Muscle of arm (tissue), 12 donors: Measurements from ENCODE around the gene MAP3K21. TPM values are rescaled to one million over a fixed set of nuclear protein-coding genes. Genes with fewer than 3 reads are reported as not detected.

Experiments
- DNase-seq: peaks from one replicate; pipeline ENCODE4 v3.0.0-alpha.2; 2013
- polyA plus RNA-seq, 12 donors: library from polyadenylated mRNA; unstranded; fragments of 120-200 nt; gene quantifications; one replicate each; pipeline ENCODE4 v1.2.1, GENCODE V29; 2013; ENCODE audit not compliant: insufficient read length in 12 of 12

Gene MAP3K21
- polyA plus RNA-seq, 12 donors: 0.19 to 1.3 (median 0.40) TPM; not detected in 2

DNA sequence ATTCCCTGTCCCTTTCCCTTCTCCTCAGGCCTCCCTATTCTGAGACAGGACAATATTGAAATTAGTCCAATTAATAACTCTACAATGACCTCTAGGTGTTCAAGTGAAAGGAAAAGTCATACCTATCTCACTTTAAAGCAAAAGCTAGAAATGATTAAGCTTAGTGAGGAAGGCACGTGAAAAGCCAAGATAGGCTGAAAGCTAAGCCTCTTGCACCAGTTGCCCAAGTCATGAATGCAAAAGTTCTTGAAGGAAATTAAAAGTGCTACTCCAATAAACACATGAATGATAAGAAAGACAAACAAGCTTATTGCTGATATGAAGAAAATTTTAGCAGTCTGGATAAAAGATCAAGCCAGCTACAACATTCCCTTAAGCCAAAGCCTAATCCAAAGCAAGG lies 3.8 kb upstream of the MAP3K21 start:
- DNase-seq: no peak

DNA sequence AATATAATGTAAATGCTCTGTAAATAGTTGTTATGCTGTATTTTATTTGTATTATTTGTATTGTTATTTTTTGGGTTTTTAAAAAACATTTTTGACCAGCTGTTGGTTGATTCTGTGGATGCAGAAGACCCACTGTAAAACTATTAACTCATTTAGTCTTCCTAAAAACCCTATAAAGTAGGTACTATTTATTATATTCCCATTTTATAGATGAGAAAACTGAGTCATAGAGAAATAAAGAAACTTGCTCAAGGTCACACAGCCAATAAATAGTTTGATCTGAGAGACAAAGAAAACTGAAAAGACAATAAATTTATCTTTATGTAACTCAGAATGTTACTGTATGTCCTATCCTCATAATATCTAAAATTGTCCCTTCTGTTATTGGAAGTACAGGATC lies 1.2 kb upstream of the MAP3K21 start:
- no peak for DNase-seq

DNA sequence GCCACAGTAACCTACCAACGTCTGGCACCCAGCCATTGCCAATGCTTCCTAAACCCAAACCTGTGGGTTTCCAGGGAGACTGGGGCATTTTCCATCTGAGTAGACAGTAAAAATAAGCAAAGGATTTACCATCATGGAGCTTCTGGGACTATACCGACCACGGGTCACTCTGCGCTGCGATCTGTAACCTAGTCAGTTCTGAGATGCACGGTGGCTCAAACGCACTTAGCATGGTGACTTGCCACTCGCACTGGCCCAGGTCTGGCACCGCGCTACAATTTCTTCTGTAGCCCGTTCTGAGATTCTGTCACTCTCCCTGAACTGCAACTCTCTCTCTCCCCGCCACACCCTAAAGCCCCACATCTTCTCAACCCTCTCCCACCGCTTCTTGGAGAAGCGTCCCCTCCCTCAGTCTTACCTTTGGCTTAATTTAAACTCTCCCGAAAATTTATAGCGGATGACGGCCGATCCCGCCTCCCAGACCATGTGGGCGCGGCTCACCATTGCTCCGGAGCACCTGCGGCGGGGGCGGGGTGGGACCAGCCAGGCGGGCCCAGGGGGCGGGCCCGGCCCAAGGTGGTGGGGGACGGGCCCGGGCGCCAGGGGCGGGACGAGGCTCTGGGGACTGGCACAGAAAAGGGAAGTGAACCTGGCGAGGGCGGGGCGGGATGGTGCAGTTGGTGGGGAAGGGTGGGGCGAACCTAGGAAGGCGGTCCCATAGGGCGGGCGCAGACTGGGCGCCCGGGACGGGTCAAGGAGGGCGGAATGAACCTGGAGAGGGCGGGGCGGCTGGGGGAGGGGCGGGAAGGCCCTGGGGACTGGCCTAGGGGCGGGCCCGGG lies 493 bp upstream of the MAP3K21 start:
- peak; percentile 9 for DNase-seq

DNA sequence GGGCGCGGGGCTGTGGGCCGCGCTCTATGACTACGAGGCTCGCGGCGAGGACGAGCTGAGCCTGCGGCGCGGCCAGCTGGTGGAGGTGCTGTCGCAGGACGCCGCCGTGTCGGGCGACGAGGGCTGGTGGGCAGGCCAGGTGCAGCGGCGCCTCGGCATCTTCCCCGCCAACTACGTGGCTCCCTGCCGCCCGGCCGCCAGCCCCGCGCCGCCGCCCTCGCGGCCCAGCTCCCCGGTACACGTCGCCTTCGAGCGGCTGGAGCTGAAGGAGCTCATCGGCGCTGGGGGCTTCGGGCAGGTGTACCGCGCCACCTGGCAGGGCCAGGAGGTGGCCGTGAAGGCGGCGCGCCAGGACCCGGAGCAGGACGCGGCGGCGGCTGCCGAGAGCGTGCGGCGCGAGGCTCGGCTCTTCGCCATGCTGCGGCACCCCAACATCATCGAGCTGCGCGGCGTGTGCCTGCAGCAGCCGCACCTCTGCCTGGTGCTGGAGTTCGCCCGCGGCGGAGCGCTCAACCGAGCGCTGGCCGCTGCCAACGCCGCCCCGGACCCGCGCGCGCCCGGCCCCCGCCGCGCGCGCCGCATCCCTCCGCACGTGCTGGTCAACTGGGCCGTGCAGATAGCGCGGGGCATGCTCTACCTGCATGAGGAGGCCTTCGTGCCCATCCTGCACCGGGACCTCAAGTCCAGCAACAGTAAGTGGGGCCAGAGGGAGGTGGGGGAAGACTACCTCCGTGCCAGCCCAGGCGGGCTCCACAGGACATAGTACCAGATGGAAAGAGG lies 808 bp downstream of the MAP3K21 start:
- DNase-seq: peak; percentile 4

DNA sequence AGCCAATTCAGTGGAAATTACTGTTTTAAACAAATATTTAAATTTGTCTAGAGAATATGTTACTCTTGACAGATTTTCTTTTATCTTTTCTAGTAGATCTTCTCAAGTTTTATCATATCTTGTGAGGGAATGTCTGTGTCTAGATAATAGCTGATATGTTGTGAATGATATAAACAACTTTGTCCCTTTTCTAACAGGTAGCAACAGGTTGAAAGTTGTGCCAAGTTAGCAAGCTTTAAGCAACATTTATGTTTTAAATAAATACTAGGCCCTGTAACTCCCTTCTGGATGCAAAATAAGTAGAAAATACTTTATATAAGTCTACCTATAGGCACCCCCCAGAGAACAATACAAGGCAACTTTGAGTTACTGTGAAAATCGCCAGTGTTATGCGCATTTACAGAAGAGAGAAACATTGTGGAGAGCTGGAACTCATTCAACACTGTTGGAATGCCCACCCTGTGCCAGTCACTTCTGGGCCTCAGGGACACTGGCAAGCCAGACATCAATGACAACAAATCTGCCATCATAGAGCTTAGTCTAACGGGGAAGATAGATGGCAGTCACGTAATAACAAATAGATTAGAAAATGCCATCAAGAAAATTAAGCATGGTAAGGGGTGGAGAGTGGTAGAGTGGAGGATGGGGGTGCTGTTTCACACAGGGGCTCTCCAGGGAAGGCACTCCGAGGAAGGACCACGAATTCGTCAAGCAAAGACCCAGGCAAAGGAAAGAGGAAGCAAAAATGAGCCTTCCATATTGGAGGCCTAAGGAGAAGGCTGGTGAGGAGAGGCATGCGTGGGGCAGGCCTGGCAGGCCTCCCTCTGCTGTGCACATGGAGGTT lies 4.4 kb downstream of the MAP3K21 start:
- DNase-seq: no peak

DNA sequence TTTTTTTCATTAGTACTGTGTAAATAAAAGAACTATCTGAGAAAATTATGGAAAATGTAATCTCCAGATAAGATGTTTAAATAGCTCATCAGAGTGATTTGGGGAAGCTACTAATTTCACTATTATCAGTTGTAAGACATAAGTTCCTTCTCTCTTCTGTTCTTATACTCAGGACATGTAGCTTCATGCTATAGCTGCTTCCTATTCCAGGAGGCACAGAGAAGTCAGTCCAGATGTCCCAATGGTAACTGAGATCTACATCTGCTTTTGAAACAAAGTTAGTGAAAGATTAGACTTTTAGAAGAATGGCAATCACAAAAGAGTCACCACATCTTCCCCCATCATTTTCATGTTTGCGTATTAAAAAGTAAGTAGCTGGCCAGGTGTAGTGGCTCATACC lies 5.6 kb downstream of the MAP3K21 start:
- DNase-seq: no peak

DNA sequence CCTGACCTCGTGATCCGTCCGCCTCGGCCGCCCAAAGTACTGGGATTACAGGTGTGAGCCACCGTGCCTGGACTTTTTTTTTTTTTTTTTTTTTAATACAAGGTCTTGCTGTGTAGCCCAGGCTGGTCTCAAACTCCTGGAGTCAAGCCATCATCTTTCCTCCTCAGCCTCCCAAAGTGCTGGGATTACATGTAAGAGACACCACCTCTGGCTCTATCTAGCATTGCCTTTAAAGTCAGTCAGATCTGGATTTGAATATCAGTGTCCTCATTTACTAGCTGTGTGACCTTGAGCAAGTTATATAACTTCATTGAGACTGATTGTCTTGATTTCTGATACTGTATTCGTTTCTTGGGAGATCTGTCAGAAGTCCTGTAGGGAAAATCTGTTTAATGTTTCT lies 6.6 kb downstream of the MAP3K21 start:
- DNase-seq: no peak

DNA sequence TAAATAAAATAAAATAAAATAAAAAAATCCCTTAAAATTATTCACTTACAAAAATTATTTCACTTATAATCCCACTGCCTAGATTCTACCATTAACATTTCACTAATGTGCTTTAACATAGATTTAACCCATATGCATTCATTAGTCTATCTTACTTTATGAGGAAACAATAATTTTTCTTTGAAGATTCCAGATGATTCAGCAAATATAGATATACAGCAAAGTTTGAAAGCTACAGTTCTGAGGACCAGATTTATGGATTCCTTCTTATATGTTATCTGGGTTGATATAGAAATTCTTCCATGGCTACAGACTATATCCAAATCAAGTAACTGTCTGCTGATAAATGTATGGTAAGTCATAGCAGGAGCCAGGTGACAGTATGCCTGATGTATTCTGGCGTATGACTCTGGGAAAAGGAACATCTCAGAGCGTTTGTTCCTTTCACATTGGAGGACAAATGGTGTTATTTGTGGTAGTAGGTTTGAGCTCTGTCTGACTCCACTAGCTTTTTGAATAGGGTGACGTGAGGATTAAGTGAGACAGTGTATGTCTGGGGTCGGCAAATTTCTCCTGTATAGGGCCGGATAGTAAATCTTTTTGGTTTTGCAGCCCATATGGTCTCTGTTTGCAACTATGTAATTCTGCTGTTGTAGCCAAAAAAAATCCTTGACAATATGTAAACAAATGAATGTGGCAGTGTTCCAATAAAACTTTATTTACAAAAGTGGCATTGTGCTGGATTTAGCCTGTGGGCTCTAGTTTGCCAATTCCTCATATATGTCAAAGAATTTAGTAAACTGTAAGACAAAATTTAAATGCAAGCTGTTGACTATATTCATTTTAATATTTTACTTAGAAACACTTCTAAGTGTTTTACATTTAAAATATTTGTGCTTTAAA lies 9.3 kb downstream of the MAP3K21 start:
- DNase-seq: no peak

DNA sequence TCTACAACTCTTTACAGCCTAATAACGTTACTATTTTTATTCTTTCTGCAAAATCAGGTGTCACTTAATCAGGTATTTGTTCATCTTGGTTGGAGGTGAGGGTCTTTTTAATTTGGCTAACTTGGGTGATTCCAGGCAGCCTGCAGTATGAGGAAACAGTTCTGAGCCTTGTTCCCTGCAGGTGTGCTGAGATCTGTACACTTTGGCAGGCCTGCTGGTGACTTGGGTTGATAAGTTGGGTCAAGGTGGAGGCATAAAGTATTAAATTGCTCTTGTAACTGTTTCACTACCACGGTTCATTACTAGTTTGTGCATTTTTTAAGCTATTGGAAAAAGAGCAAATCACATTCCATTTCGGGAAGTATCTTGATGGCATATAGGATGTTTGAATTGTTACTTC lies 10.0 kb downstream of the MAP3K21 start:
- no peak for DNase-seq

DNA sequence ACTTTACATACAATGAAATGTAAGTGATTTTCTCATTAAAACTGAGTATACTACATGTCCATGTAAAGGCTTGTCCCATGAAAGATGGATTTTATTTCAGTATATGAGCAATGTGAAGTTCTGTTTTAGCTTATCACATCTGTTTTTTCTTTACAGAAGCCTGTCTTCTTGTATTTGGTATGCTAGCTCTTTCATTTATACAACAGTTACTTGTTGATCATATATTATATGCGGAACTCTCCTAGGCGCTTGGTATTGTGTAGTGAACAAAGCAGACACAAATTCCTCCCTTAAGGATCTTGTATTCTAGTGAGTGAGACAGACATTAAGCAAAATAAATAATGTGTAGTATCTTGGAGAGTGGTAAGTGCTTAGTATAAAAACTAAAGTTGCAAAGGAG lies 10.6 kb downstream of the MAP3K21 start:
- no peak for DNase-seq

DNA sequence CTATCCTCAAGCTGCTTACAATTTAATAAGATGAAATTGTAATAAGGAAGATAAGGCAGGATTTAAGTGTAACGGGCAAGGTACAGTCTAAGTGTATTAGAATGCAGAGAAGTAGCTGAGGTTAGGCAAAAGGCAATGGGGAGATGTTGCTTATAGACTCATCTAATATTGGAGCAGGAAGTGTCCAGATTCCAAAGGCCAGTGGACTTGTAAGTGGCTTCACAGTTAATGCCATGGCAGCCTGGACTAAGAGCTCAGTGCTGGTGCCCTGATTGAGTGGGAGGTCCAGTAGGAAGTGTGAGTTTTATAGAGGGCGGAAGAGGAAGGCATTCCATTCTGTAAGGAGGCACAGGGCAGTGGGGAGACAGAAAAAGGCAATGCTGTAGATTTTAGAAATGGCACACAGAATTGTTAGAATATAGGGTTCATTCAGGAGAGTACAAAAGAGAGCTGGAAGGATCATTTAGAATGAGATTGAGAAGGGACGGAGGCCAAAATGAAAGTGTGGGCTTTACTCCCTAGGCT lies 12.6 kb downstream of the MAP3K21 start:
- no peak for DNase-seq

DNA sequence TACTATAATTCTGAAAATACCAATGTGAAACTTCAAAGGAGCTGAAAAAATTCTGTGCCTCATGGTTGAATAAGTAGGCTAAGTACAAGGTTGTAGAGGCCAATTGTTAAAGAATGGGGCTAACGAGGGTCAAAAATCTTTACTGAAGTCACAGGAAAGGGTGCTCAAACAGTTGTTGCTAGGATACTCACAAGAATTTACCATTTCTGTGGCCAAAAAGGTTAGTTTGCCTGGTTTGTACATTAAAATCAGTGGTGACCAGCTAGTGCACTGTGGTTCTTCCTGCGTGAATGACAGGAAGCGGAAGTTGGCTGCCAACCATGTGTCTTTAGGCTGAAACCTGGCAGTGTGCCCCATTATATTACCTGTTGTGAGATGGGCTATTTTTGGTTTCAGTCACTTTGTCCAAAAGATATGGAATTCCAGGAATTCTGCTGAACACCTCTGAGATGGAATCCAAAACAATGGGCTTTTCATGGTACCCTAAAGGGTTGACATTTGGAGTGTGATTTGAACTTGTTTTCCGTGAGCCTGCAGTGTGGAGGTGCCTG lies 13.5 kb downstream of the MAP3K21 start:
- DNase-seq: no peak

DNA sequence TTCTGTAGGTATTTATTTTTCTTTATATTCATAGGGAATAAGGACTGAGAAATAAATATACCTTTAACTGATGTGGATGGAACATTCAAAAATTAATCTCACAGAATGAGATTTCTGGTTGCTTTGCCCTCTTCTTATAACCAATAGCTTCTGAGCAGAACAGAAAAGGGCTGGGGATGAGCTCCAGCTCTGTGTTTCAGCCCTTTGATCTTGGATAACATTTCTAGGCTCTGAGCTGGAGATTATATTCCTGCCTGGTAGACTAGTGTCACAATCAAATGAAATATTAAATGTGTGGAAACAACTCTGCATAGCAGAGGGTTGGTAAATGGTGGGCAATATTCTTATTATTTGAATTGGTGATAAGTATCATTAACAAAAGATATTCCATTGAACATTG lies 14.6 kb downstream of the MAP3K21 start:
- no peak for DNase-seq

DNA sequence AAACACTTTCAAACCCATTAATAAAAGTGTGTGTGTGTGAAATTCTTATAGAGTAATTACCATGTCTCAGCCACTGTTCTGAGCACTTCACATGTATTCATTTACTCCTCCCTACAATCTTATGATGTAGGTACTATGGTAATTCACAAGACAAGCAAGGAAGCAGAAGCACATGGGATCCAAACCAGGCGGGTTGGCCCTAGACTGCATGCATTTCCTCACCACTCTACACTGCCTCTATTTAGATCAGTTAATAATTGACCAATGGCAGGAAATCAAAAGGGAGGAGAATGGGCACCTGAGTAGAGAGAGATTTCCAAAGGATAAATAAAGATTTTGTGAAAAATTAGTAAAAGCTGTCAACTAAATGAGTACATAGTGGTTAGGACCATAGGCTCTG lies 15.7 kb downstream of the MAP3K21 start:
- DNase-seq: no peak

DNA sequence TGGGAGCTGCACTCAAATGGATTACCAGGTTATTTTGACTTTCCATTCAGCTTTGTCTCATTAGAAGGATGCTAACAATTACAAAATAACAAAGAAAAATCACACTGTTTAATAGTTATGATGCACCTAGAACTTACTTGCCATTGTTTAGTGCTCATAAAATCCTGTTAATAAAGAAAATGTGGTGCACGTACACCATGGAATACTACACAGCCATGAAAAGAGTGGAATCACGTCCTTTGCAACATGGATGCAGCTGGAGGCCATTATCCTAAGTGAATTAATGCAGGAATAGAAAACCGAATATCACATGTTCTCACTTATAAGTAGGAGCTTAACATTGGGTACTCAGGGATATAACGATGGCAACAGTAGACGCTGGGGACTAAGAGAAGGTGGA lies 19.8 kb downstream of the MAP3K21 start:
- DNase-seq: no peak

DNA sequence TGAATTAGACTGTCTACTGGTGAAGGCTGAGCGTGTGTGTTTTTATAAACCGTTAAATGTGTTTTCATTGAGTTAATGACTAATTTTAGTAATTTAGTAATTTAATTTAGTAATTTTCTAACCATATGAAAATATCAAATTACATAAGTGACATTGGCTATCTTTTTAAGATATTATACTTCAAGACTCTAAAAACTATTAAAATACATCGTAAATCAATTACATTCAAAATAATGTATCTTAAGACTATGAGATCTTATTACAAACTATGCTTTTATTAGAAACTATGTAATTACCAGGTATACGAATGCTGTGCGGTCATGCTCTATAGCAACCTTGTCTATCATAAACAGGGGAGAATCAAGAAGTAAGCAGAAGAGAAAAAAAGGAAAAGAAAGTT lies 21.6 kb downstream of the MAP3K21 start:
- DNase-seq: no peak

DNA sequence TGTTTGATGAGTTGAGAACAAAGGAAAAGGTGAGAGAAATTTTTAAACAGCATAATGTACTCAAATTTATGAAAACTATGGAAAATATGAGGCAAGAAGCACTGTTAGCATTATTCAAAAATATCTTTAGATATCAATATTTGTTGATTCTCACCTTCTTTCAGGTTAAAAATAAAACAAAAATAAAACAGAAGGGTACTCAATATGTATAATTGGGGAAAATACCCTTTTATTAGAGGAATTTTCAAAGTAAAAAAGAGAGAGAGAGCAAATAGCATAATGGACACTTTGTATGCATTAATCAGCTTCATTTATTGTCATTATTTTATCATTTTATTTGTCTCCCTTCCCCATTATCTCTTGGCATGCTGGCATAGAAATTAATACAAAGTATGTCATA lies 27.5 kb downstream of the MAP3K21 start:
- no peak for DNase-seq

DNA sequence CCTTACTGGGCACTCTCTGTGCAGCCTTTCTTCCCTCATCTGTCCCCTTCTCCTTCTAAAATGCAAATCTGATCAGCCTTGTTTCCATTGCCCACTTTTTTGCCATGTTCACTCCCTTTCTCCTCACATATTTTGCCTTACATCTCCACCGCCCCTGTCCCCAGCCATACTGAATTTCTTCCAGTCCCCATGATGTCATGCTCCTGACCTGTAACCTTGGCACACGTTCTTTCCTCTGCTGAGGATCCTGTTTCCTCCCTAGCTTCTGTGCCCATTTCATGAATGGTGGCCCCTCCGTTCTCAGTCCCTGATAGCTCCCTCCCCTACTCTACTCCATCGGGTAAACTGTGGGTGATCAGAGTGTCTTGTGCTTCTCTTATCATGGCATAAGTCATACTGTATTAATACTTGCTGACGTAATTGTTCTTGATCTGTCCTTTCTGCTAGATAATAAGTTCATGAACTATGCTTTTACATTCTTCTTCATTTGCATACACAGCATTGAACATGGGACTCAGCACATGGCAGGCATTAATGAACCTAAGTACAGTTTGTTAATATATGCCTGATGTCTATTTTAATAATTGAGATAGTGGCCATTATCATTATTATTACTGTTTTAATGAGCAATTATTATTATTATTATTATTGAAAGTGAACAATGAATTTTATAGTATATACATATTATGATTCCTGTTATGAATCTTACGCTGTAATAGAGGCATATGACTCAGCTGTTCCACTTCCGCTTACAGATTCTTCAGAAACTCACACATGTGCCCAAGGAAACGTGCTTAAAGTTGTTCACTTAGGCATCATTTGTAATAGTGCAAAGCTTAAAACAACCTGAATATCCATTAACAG lies 28.5 kb downstream of the MAP3K21 start:
- no peak for DNase-seq

DNA sequence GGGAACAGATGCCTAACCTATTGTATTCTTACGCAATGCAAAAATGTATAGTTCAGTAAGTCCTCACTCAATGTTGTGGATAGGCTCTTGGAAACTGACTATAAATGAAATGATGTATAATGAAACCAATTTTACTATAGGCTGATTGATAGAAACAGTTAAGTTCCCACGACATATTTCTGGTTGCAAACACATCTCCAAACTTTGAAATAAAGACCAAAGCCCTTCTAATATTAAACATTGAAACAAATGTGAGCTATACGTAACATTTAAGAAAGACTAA lies 29.1 kb downstream of the MAP3K21 start:
- DNase-seq: no peak
